Panc1 (cell line): Measurements from ENCODE around the gene IGIP.

Source experiments
- CTCF ChIP-seq: fragments of 450-650 bp; IDR thresholded peaks from 2 replicates; pipeline ENCODE4 v1.5.1; 2017; ENCODE audit warnings: mild to moderate bottlenecking
- POLR2AphosphoS5 ChIP-seq: IDR thresholded peaks from 2 replicates; pipeline ENCODE4 v1.6.1; 2012; ENCODE audit warnings: mild to moderate bottlenecking, low read depth, low read length, moderate library complexity
- SIN3A ChIP-seq: IDR thresholded peaks from 2 replicates; pipeline ENCODE4 v1.6.1; 2012; ENCODE audit warnings: low read depth, mild to moderate bottlenecking, low read length, moderate library complexity, borderline replicate concordance; ENCODE audit not compliant: insufficient read depth
- TF ChIP-seq, protein P1 (sequence below), 2 experiments: IDR thresholded peaks; 2 replicates each; pipeline ENCODE4 v1.6.1; 2011 to 2012; ENCODE audit warnings: low read depth in 2 of 2, control low read depth in 1 of 2, low read length in 1 of 2, mild to moderate bottlenecking in 1 of 2, moderate library complexity in 1 of 2; ENCODE audit not compliant: insufficient read depth in 1 of 2

GRCh38 chr5:140165923-140166270, 40.2 kb downstream of the IGIP start:
- TF ChIP-seq CTCF (no peak), POLR2AphosphoS5 (no peak), SIN3A (no peak)
- TF ChIP-seq, protein P1, sequence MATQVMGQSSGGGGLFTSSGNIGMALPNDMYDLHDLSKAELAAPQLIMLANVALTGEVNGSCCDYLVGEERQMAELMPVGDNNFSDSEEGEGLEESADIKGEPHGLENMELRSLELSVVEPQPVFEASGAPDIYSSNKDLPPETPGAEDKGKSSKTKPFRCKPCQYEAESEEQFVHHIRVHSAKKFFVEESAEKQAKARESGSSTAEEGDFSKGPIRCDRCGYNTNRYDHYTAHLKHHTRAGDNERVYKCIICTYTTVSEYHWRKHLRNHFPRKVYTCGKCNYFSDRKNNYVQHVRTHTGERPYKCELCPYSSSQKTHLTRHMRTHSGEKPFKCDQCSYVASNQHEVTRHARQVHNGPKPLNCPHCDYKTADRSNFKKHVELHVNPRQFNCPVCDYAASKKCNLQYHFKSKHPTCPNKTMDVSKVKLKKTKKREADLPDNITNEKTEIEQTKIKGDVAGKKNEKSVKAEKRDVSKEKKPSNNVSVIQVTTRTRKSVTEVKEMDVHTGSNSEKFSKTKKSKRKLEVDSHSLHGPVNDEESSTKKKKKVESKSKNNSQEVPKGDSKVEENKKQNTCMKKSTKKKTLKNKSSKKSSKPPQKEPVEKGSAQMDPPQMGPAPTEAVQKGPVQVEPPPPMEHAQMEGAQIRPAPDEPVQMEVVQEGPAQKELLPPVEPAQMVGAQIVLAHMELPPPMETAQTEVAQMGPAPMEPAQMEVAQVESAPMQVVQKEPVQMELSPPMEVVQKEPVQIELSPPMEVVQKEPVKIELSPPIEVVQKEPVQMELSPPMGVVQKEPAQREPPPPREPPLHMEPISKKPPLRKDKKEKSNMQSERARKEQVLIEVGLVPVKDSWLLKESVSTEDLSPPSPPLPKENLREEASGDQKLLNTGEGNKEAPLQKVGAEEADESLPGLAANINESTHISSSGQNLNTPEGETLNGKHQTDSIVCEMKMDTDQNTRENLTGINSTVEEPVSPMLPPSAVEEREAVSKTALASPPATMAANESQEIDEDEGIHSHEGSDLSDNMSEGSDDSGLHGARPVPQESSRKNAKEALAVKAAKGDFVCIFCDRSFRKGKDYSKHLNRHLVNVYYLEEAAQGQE (IDR thresholded peaks at IDR 0.05; ENCODE audit: insufficient read depth in 1 of 2, low read depth in 2 of 2, low read length in 1 of 2): no peak
